HG03066 (cell line): Measurements from ENCODE around the gene TGFB2.

Experiments
- ATAC-seq: cut with Tn5 transposase; IDR thresholded peaks from one replicate; pipeline ENCODE4 v1.9.1; 2021; ENCODE audit warnings: low read depth; ENCODE audit not compliant: unreplicated experiment

TGFB2 gene

GRCh38 chr1:218357211-218357892 lies 12.2 kb downstream of the TGFB2 start:
- no peak for ATAC-seq

- ATAC-seq: no peak
Observed at GRCh38 chr1:218357893-218358232, 12.7 kb downstream of the TGFB2 start.

- ATAC-seq: no peak
Observed at GRCh38 chr1:218361298-218362065, 16.3 kb downstream of the TGFB2 start.

- no peak for ATAC-seq
Observed at GRCh38 chr1:218362418-218363076, 17.4 kb downstream of the TGFB2 start.

GRCh38 chr1:218363141-218363540 lies 18.0 kb downstream of the TGFB2 start:
- ATAC-seq: no peak

GRCh38 chr1:218364028-218364710 lies 19.0 kb downstream of the TGFB2 start:
- ATAC-seq: no peak

- no peak for ATAC-seq
Observed at GRCh38 chr1:218365226-218365999, 20.3 kb downstream of the TGFB2 start.

GRCh38 chr1:218366322-218367052 lies 21.4 kb downstream of the TGFB2 start:
- ATAC-seq: no peak

- no peak for ATAC-seq
Observed at GRCh38 chr1:218367118-218367517, 22.0 kb downstream of the TGFB2 start.

GRCh38 chr1:218368686-218369085 lies 23.6 kb downstream of the TGFB2 start:
- ATAC-seq: no peak

GRCh38 chr1:218369688-218370511 lies 24.8 kb downstream of the TGFB2 start:
- ATAC-seq: no peak

- no peak for ATAC-seq
Observed at GRCh38 chr1:218371927-218372672, 27.0 kb downstream of the TGFB2 start.

GRCh38 chr1:218374401-218375353 lies 29.5 kb downstream of the TGFB2 start:
- no peak for ATAC-seq

- ATAC-seq: peak; percentile 16
Observed at GRCh38 chr1:218376722-218377121, 31.6 kb downstream of the TGFB2 start.

GRCh38 chr1:218377143-218377660 lies 32.1 kb downstream of the TGFB2 start:
- peak; percentile 75 for ATAC-seq

GRCh38 chr1:218380125-218380977 lies 35.2 kb downstream of the TGFB2 start:
- no peak for ATAC-seq
